Lower lobe of right lung (tissue), 2 donors: ENCODE results near the gene PDS5B. TPM values are rescaled to one million over a fixed set of nuclear protein-coding genes. Genes with fewer than 3 reads are reported as not detected.

ENCODE experiments used
- ATAC-seq, 2 donors: fragments of 200-7000 bp; cut with Tn5 transposase; one replicate each; pipeline ENCODE4 v1.9.1; 2020 to 2022; ENCODE audit warnings: mild to moderate bottlenecking in 2 of 2, moderate library complexity in 2 of 2
- DNase-seq: peaks from one replicate; pipeline ENCODE4 v3.0.0-alpha.2; 2020
- H3K27ac ChIP-seq: fragments of 200-600 bp; one replicate; pipeline ENCODE4 v1.8.0; 2022
- H3K27me3 ChIP-seq: fragments of 200-600 bp; one replicate; pipeline ENCODE4 v1.8.0; 2022; ENCODE audit warnings: low read depth
- H3K36me3 ChIP-seq: fragments of 200-600 bp; one replicate; pipeline ENCODE4 v1.8.0; 2022; ENCODE audit warnings: mild to moderate bottlenecking
- H3K4me1 ChIP-seq: fragments of 200-600 bp; one replicate; pipeline ENCODE4 v1.8.0; 2022
- H3K4me3 ChIP-seq: fragments of 200-600 bp; one replicate; pipeline ENCODE4 v1.8.0; 2022; ENCODE audit warnings: mild to moderate bottlenecking
- H3K9me3 ChIP-seq: fragments of 200-600 bp; one replicate; pipeline ENCODE4 v1.8.0; 2022
- CTCF ChIP-seq: fragments of 200-600 bp; IDR thresholded peaks from one replicate; pipeline ENCODE4 v1.8.0; 2022; ENCODE audit warnings: antibody characterized with exemption, mild to moderate bottlenecking
- intact Hi-C: fragments of 100-400 bp; cut with DNase I; formaldehyde crosslinking; loops from one replicate; pipeline ENCODE4 v1.11.0; 2022
- total RNA-seq: library from RNA; stranded (reverse); fragmentation: NEBNext Ultra II Directional; extraction: Animal tissue kit (Norgen Biotek cat#: 25700); gene quantifications from one replicate; pipeline ENCODE4 v1.2.1, GENCODE V29; 2021
- donor health status: DM: no; HTN: yes; CAD: no; lungs with severe emphysema.

Gene PDS5B
- total RNA-seq, 1 donor from 2014 or later, result 46.3 TPM

DNA sequence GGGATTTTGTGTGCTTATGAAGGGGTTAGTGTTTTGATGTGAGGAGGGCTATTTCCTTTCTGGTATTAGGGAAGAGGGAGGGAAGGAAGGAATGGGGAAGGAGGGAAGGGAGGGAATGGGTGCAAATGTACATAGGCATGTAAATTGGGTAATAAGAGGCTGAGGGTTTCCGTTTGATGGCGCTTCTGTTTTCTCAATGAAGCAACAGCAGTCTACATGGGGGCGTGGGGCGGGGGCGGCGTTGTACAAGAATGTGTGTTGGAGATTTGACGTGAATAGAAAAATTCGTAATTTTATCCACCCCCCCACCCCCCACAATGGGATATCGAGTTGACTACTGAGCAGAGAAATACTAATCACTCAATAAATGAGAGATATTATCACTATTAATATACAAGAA, 52.5 kb downstream of the PDS5B start:
- H3K27me3 ChIP-seq, result no peaks in the 10 kb centered on the region
- peaks cover 20% of the 10 kb centered on the region for H3K4me1 ChIP-seq
- DNase-seq (no peak), ATAC-seq (peak in 1 of 2 donors; percentile 47)
- no peaks in the 10 kb centered on the region for H3K9me3 ChIP-seq
- no peak overlapping the region for H3K4me3 ChIP-seq
- intact Hi-C loops, result loop anchor here (5.0 kb wide), 1 partner anchor 46 kb away; no protein-coding TSS in a partner anchor
- H3K36me3 ChIP-seq, result no peaks in the 10 kb centered on the region
- no peak for TF ChIP-seq CTCF
- H3K27ac ChIP-seq, result no peak overlapping the region

DNA sequence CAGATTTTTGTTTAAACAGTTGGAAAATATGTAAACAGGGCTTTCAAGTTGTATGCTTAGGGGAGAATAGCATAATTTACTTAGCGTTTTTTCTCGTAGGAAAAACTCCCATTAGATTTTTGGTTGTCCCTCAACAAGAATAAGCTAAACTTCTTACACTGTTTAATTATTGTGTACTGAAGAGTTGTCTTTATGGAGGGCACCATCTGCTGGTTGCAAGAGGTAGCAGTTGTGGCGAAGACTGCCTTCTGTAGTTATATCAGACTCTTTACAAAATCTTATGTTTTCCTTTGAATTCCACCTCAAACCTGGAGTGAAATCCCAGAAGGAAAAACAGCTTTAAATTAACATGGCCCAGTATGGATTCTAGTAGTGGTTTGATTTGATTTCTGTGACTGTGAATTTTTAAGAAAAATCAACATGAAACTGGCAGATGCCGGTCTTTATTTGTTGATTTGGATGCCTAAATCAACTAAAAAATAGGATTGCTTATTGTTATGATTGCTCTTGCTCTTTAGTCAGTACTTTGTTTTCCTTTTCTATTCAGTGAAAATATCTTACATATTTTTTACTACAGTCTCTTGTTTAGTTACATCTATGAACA, 53.4 kb downstream of the PDS5B start:
- no peak for DNase-seq
- intact Hi-C loops, result loop anchor here (5.0 kb wide), 1 partner anchor 47 kb away; no protein-coding TSS in a partner anchor
- Histone ChIP-seq H3K27ac (no peak overlapping the region), H3K9me3 (no peaks in the 10 kb centered on the region), H3K36me3 (no peaks in the 10 kb centered on the region), H3K4me3 (no peak overlapping the region), H3K4me1 (peaks cover 11% of the 10 kb centered on the region), H3K27me3 (no peaks in the 10 kb centered on the region)
- TF ChIP-seq CTCF, result peak; percentile 81
- peak; percentile 79 to 94 for ATAC-seq

- H3K27me3 ChIP-seq, result no peaks in the 10 kb centered on the region
- DNase-seq (no peak), ATAC-seq (no peak)
- no peak overlapping the region for H3K4me3 ChIP-seq
- no peak overlapping the region for H3K27ac ChIP-seq
- H3K4me1 ChIP-seq, result peaks cover 23% of the 10 kb centered on the region
- H3K9me3 ChIP-seq, result no peaks in the 10 kb centered on the region
- intact Hi-C loops, result no loop called here
- H3K36me3 ChIP-seq, result no peaks in the 10 kb centered on the region
- no peak for TF ChIP-seq CTCF
These were observed 56.1 kb downstream of the PDS5B start for GRCh38 chr13:32642316-32642715.

DNA sequence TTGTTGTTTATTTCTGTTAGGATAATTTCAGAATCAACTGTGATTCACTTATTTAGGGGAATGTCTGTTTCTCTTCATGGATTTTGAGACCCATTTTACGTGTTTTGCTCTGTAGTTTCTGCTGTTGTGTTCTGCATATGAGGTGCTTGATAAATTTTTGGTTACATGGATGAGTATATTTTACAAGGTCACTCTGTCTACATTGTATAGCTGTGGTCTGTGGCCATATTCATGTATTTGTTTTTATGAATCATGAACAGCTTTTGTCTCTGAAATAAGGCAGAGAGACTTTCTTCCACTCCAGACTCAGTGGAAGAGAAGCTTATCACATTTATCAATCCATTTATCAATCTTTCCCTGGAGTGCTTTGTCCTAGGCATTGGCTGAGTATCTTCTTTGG, 56.6 kb downstream of the PDS5B start:
- ATAC-seq, result no peak
- no peak for DNase-seq
- H3K27me3 ChIP-seq, result no peaks in the 10 kb centered on the region
- intact Hi-C loops, result no loop called here
- no peak overlapping the region for H3K4me3 ChIP-seq
- H3K36me3 ChIP-seq, result no peaks in the 10 kb centered on the region
- no peak for TF ChIP-seq CTCF
- H3K4me1 ChIP-seq, result peaks cover 28% of the 10 kb centered on the region
- H3K27ac ChIP-seq, result no peak overlapping the region
- H3K9me3 ChIP-seq, result no peaks in the 10 kb centered on the region

DNA sequence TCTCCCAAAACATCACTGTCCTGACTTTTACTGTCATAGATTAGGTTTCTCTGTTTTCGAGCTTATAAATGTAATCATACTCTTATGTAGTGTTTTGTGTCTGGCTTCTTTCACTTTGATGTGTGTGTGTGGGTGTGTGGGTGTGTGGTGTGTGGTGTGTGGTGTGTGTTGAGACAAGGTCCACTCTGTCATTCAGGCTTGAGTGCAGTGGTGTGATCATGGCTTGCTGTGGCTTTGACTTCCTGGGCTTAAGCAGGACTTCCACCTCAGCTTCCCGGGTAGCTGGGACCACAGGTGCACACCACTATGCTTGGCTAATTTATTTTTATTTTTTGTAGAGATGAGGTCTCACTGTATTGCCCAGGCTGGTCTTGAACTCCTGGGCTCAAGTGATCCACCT, 59.6 kb downstream of the PDS5B start:
- no peak for ATAC-seq
- no peak for DNase-seq
- H3K27me3 ChIP-seq, result no peaks in the 10 kb centered on the region
- no peak overlapping the region for H3K4me3 ChIP-seq
- peaks cover 40% of the 10 kb centered on the region for H3K4me1 ChIP-seq
- H3K27ac ChIP-seq, result no peak overlapping the region
- H3K9me3 ChIP-seq, result no peaks in the 10 kb centered on the region
- H3K36me3 ChIP-seq, result no peaks in the 10 kb centered on the region
- no peak for TF ChIP-seq CTCF
- intact Hi-C loops, result no loop called here
